Astrocyte (in vitro differentiated cells and primary cell): Measurements from ENCODE around the gene KIFBP. TPM values are rescaled to one million over a fixed set of nuclear protein-coding genes. Genes with fewer than 3 reads are reported as not detected.

Source experiments
- DNase-seq: peaks from one replicate; pipeline ENCODE4 v3.0.0-alpha.2; 2010; ENCODE audit warnings: low read depth
- FAIRE-seq: peaks from 2 replicates; lab custom pipeline; 2011; peaks lifted over from hg19 to GRCh38; lab: Jason Lieb, UNC
- H2AFZ ChIP-seq: 2 replicates; pipeline ENCODE4 v1.6.0; 2012; ENCODE audit warnings: low read depth, low read length, inconsistent platforms
- H3K27ac ChIP-seq: 2 replicates; pipeline ENCODE4 v1.5.1; 2011; ENCODE audit warnings: low read depth, low read length, inconsistent platforms
- H3K27me3 ChIP-seq: 2 replicates; pipeline ENCODE4 v1.6.0; 2011; ENCODE audit warnings: low read length, inconsistent platforms; ENCODE audit not compliant: insufficient read depth
- H3K36me3 ChIP-seq: 2 replicates; pipeline ENCODE4 v1.5.1; 2011; ENCODE audit warnings: low read length, inconsistent platforms; ENCODE audit not compliant: insufficient read depth
- H3K4me1 ChIP-seq: 2 replicates; pipeline ENCODE4 v1.5.1; 2011; ENCODE audit warnings: low read length, inconsistent platforms; ENCODE audit not compliant: insufficient read depth
- H3K4me2 ChIP-seq: 2 replicates; pipeline ENCODE4 v1.6.0; 2012; ENCODE audit warnings: low read length, inconsistent platforms
- H3K4me3 ChIP-seq: 2 replicates; pipeline ENCODE4 v1.5.1; 2011; ENCODE audit warnings: low read depth, mild to moderate bottlenecking, low read length, inconsistent platforms; ENCODE audit not compliant: insufficient read depth
- H3K79me2 ChIP-seq: 2 replicates; pipeline ENCODE4 v1.6.0; 2012; ENCODE audit warnings: mild to moderate bottlenecking, low read length, inconsistent platforms; ENCODE audit not compliant: insufficient read depth
- H3K9ac ChIP-seq: 2 replicates; pipeline ENCODE4 v1.6.0; 2012; ENCODE audit warnings: mild to moderate bottlenecking, low read length, inconsistent platforms
- H3K9me3 ChIP-seq: 2 replicates; pipeline ENCODE4 v1.5.1; 2012; ENCODE audit warnings: low read depth, mild to moderate bottlenecking, low read length, inconsistent platforms; ENCODE audit not compliant: insufficient read depth
- H4K20me1 ChIP-seq: 2 replicates; pipeline ENCODE4 v1.6.0; 2012; ENCODE audit warnings: low read length, inconsistent platforms; ENCODE audit not compliant: insufficient read depth
- H3K27ac Mint-ChIP-seq: one replicate; pipeline ENCODE4 v1.8.0; 2021; ENCODE audit warnings: mild to moderate bottlenecking, mixed read lengths; ENCODE audit not compliant: unreplicated experiment
- H3K27me3 Mint-ChIP-seq: one replicate; pipeline ENCODE4 v1.8.0; 2021; ENCODE audit warnings: low read depth, mixed read lengths; ENCODE audit not compliant: unreplicated experiment
- H3K36me3 Mint-ChIP-seq: one replicate; pipeline ENCODE4 v1.8.0; 2021; ENCODE audit warnings: low read depth, mixed read lengths; ENCODE audit not compliant: unreplicated experiment
- H3K4me1 Mint-ChIP-seq: one replicate; pipeline ENCODE4 v1.8.0; 2021; ENCODE audit warnings: low read depth, mixed read lengths; ENCODE audit not compliant: unreplicated experiment
- H3K4me3 Mint-ChIP-seq: one replicate; pipeline ENCODE4 v1.8.0; 2021; ENCODE audit warnings: mild to moderate bottlenecking, moderate library complexity, mixed read lengths; ENCODE audit not compliant: unreplicated experiment
- H3K9me3 Mint-ChIP-seq: one replicate; pipeline ENCODE4 v1.8.0; 2021; ENCODE audit warnings: mild to moderate bottlenecking, mixed read lengths; ENCODE audit not compliant: unreplicated experiment
- EZH2 ChIP-seq: IDR thresholded peaks from 2 replicates; pipeline ENCODE4 v1.6.1; 2012; ENCODE audit warnings: mild to moderate bottlenecking, low read length, inconsistent platforms; ENCODE audit not compliant: insufficient read depth
- total RNA-seq: library from RNA; stranded (reverse); gene quantifications from 2 replicates; pipeline ENCODE4 v1.2.1, GENCODE V29; 2021
- TF ChIP-seq, protein P1 (sequence below): IDR thresholded peaks from 2 replicates; pipeline ENCODE4 v1.5.1; 2011; ENCODE audit warnings: low read depth, mild to moderate bottlenecking, inconsistent platforms, low read length, moderate library complexity; ENCODE audit not compliant: insufficient read depth

Gene KIFBP
- total RNA-seq, 1 donor from 2014 or later, result 39.2 TPM

- no peak overlapping the region for H3K4me2 ChIP-seq
- Mint-ChIP-seq H3K4me3 (no peak overlapping the region), H3K27ac (no peak overlapping the region), H3K36me3 (no peaks in the 10 kb centered on the region), H3K4me1 (no peaks in the 10 kb centered on the region), H3K9me3 (no peaks in the 10 kb centered on the region), H3K27me3 (no peaks in the 10 kb centered on the region)
- no peak overlapping the region for H3K27ac ChIP-seq
- no peak for TF ChIP-seq EZH2
- TF ChIP-seq, protein P1, sequence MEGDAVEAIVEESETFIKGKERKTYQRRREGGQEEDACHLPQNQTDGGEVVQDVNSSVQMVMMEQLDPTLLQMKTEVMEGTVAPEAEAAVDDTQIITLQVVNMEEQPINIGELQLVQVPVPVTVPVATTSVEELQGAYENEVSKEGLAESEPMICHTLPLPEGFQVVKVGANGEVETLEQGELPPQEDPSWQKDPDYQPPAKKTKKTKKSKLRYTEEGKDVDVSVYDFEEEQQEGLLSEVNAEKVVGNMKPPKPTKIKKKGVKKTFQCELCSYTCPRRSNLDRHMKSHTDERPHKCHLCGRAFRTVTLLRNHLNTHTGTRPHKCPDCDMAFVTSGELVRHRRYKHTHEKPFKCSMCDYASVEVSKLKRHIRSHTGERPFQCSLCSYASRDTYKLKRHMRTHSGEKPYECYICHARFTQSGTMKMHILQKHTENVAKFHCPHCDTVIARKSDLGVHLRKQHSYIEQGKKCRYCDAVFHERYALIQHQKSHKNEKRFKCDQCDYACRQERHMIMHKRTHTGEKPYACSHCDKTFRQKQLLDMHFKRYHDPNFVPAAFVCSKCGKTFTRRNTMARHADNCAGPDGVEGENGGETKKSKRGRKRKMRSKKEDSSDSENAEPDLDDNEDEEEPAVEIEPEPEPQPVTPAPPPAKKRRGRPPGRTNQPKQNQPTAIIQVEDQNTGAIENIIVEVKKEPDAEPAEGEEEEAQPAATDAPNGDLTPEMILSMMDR, result no peak
- H3K36me3 ChIP-seq, result peaks cover 30% of the 10 kb centered on the region
- no peak for DNase-seq
- no peak overlapping the region for H3K9ac ChIP-seq
- no peaks in the 10 kb centered on the region for H4K20me1 ChIP-seq
- no peak for FAIRE-seq
- peaks cover 6% of the 10 kb centered on the region for H3K79me2 ChIP-seq
- H2AFZ ChIP-seq, result no peak overlapping the region
- H3K4me1 ChIP-seq, result no peaks in the 10 kb centered on the region
- H3K27me3 ChIP-seq, result no peaks in the 10 kb centered on the region
- H3K9me3 ChIP-seq, result no peaks in the 10 kb centered on the region
- no peak overlapping the region for H3K4me3 ChIP-seq
These were observed 17.3 kb downstream of the KIFBP start for GRCh38 chr10:69005704-69006485.

DNA sequence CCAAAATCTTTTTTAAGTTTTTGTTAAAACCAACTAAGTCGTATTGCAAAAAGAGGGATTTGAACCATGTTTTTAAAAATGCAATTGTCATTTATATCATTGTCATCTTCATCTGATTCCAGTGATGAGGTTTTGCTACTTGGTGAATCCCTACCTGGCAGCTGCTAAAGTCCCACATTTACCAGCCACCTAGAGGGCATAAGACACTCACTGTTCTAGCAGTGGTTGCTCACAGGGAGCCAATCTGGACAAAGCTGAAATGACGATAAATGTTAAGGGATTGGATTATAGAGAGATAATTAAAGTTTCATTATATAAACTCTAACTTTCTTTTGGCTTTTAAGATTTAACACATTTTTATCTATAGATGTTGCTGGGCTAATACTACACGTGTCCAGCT lies 18.7 kb downstream of the KIFBP start:
- no peaks in the 10 kb centered on the region for H3K27me3 ChIP-seq
- TF ChIP-seq, protein P1, result no peak
- no peak for TF ChIP-seq EZH2
- no peaks in the 10 kb centered on the region for H4K20me1 ChIP-seq
- no peak overlapping the region for H3K27ac Mint-ChIP-seq
- peaks cover 5% of the 10 kb centered on the region for H3K79me2 ChIP-seq
- H3K27ac ChIP-seq, result no peak overlapping the region
- no peak for FAIRE-seq
- no peaks in the 10 kb centered on the region for H3K9me3 ChIP-seq
- H3K4me2 ChIP-seq, result no peak overlapping the region
- H3K36me3 ChIP-seq, result peaks cover 26% of the 10 kb centered on the region
- no peak overlapping the region for H2AFZ ChIP-seq
- no peak overlapping the region for H3K4me3 Mint-ChIP-seq
- DNase-seq, result no peak
- no peaks in the 10 kb centered on the region for H3K27me3 Mint-ChIP-seq
- H3K9me3 Mint-ChIP-seq, result no peaks in the 10 kb centered on the region
- H3K9ac ChIP-seq, result no peak overlapping the region
- no peaks in the 10 kb centered on the region for H3K4me1 Mint-ChIP-seq
- no peak overlapping the region for H3K4me3 ChIP-seq
- H3K36me3 Mint-ChIP-seq, result peaks cover 4% of the 10 kb centered on the region
- H3K4me1 ChIP-seq, result no peaks in the 10 kb centered on the region

- H3K4me1 Mint-ChIP-seq, result peaks cover 4% of the 10 kb centered on the region
- no peak for DNase-seq
These were observed 20.8 kb downstream of the KIFBP start for GRCh38 chr10:69009360-69009759.

More at GRCh38 chr10:69009360-69009759, 20.8 kb downstream of the KIFBP start:
- Histone ChIP-seq H3K4me2 (no peak overlapping the region), H4K20me1 (no peaks in the 10 kb centered on the region), H3K9ac (no peak overlapping the region), H3K27ac (no peak overlapping the region), H2AFZ (no peak overlapping the region), H3K4me1 (no peaks in the 10 kb centered on the region), H3K27me3 (no peaks in the 10 kb centered on the region), H3K79me2 (no peaks in the 10 kb centered on the region), H3K4me3 (no peak overlapping the region), H3K36me3 (peaks cover 25% of the 10 kb centered on the region), H3K9me3 (no peaks in the 10 kb centered on the region)
- H3K4me3 Mint-ChIP-seq, result no peak overlapping the region
- FAIRE-seq, result no peak
- TF ChIP-seq EZH2, result no peak
- TF ChIP-seq, protein P1, result no peak
- no peaks in the 10 kb centered on the region for H3K9me3 Mint-ChIP-seq
- H3K36me3 Mint-ChIP-seq, result peaks cover 11% of the 10 kb centered on the region
- no peaks in the 10 kb centered on the region for H3K27me3 Mint-ChIP-seq
- H3K27ac Mint-ChIP-seq, result no peak overlapping the region
